Kidney glomerular epithelial cell (primary cell): ENCODE results near the gene LGALS12.
"Not testable (repeated sequence)": the region's sequence is repeated elsewhere in the genome, so short reads cannot be mapped to it uniquely, and the experiment has no call there.

Source experiments
- DNase-seq: peaks from one replicate; lab custom pipeline; 2025; lab: John Stamatoyannopoulos, UW

The LGALS12 gene

DNA sequence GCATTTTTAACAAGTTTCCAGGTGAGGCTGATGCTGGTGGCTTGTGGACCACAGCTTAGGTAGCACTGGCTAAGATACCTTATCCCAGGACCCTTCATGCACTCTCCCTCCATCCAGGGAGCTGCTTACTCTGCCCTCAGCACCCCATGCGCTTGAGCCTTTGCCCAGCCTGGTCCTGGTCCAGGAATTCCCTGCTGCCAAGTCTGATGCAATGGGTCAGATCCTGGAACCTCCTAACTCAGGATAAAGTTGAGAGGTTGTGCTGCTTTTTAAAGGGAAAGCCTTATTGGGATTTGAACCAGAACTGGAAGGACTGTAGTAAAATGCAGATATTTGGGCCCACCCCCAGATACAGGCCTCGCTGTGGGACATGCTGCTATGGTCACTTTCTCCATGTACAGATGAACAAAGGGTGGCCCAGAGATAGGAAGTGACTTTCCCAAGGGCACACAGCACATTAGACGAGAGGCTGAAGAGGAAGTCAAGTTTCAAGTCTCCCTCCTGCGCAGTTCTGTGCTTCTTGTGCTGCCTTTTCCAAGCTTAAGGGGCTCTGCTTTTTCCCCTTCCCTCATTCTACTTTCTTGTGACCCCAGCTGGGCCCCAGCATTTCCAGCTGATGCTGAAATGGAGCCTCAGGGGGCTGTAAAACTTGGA is 824 bp upstream of the LGALS12 start:
- no peak for DNase-seq

DNA sequence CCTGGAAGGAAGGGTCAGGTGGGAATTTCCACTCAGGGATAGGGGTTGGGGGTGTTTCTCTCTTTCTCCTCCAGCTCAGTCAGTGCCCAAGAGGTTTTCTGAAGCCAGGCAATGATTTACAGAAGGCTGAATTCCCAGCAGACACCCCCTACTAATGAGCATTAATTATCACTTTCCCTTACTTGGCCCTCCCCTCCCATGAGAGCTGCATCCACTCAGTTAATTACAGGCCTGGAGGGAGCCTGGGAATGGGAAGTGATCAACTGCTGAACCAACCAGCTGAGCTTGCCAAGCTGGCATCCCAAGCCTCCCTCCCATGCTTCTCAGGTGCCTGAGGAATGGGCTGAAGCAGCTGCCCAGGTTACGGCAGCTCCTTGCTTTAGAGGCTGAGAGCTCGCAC is 992 bp downstream of the LGALS12 start:
- no peak for DNase-seq

DNA sequence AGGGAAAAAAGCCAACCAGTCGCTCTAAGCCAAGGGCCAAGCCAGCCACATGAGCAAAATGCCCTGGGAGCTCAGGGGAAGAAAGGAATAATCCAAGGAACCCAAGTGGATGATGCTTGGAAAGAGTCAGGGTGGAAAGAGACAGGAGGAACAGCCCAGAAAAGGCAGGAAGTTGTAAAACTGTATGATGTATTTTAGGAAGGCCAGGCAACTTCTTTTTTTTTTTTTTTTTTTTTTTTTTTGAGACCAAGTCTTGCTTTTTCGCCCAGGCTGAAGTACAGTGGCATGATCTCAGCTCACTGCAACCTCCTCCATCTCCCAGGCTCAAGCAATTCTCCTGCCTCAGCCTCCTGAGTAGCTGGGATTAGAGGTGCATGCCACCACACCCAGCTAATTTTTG is 1.6 kb downstream of the LGALS12 start:
- DNase-seq = no peak

DNA sequence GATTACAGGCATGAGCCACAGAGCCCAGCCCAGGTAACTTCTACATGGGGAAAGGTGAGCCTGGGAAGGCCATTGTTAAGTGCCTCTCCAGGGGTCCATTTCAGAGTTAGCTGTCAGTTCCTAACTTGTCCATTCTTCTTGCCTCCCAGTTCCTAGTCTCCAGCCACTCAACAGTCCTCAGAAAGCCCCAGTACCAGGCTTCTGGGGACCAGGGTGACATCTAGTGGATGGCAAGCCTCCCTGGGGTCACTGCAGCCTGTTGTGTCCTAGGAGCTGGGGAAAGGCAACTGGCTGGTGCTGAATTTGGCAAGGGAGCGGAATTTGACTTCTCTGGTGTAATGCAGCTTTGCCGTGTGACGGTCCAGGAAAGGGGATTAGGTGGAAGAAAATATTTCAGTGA is 2.1 kb downstream of the LGALS12 start:
- no peak for DNase-seq

DNA sequence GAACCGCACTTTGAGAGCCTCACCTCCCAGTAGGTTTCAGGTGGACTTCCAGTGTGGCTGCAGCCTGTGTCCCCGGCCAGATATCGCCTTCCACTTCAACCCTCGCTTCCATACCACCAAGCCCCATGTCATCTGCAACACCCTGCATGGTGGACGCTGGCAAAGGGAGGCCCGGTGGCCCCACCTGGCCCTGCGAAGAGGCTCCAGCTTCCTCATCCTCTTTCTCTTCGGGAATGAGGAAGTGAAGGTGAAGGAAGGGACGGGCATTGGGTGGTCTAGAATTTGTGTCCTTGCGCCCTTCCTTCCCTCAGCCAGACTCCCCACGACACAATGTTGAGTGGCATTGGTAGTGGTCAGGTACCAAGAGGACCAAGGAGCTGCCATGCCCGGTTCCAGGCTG is 2.9 kb downstream of the LGALS12 start:
- no peak for DNase-seq

DNA sequence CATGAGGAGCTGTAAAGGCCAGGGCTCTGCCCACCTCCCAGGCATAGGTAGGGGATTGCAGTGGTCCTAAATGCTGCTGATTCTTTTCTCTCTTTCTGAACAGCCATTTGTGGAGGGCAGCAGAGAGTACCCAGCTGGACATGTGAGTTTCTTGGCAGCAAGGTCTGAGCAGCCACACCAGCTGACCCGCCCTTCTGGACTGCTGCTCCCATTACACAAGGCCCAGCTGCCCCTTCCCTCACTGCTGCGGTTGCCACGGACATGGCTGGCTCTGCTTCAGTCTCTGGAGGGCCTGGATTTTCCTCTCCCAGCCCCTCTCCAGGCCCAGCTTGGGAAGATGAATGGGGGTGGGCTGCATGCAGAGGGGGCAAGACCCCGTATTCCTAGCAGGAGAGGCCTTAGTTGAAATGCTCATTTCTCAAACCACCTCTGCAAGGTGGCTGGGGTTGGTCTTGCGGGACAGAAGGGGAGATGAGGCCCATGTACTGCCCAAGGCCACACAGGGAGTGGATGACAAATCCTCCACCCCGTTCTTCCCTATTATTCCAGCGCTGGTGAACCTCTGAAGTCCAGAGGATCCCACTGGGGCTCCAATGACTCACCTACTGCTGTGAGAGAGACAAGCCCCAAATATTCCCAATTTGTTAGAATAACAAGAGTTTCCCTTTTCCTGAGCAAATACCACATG is 4.6 kb downstream of the LGALS12 start:
- no peak for DNase-seq

DNA sequence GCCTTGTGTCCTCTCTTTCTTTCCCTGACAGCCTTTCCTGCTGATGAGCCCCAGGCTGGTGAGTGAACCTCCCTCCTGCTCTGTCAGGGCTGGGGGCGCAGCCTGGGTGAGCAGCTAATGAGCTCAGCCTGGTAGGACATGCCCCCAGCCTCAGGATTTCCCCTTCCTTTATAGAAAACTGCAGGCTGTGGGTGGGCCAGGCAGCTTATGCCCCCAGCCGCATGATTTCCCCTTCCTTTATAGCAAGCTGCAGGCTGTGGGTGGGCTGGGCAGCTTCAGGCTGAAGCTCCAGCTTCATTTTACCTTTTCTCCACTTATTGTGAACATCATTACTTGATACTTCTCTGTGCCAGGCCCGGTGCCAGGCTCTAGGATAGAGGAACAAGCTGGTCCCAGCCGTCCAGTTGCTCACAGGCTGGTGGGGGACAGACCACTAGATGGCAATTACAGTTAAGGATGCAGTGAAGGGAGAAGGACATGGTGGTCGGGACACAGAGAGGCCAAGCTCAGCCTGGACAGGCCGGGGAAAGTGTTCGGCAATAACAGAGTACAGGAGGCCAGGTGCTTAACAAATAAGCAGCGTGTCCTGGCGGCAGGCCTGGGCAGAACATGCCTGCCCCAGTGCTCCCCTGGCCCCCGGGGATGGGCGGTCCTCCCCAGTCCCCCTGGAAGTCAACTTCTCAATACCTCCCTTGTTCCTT is 5.3 kb downstream of the LGALS12 start:
- DNase-seq = no peak

DNA sequence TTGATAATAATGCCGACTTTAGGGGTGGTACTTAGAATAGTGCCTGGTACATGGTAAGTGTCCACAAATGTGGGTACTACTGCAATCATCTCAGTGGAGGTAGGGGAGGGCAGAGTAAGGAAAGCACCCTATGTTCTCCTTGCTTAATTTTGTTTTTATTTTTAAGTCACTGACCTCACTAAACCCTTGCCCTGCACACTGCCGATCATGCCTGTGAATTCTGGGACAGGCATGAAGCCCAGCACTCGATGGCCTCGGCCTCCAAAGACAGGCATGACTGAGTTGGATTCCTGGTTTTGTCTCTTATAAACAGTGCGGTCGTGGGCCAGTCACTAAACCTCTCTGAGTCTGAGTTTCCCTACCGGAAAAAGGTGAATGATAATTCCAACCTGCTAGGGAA is 6.9 kb downstream of the LGALS12 start:
- DNase-seq = no peak

DNA sequence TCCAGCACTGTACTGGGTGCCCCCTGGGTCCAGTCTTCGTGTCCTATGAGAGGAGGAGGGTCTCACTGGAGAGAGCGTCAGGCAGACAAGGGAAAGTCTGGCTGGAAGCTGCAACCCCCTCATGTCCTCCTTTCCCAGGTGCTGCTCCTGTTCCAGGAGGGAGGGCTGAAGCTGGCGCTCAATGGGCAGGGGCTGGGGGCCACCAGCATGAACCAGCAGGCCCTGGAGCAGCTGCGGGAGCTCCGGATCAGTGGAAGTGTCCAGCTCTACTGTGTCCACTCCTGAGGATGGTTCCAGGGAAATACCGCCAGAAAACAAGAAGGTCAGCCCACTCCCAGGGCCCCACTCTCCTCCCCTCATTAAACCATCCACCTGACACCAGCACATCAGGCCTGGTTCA is 10.2 kb downstream of the LGALS12 start:
- no peak for DNase-seq

DNA sequence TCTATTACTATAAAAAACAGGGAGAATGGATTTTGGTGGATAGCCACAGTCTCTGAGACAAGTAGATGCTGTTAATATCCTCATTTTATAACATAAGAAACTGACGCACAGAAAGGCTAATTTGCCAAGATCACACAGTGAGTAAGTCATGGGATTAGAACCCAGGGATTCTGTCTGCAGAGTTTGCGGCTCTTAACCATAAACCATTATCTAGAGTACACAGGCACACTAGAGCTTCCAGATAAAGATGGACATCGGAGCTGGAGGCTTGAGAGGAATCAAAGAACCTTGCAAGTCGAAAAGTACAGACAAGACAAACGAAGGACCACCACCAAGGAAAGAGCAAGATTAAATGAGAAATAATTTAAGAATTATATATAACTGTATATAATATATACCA is 11.3 kb downstream of the LGALS12 start:
- no peak for DNase-seq

DNA sequence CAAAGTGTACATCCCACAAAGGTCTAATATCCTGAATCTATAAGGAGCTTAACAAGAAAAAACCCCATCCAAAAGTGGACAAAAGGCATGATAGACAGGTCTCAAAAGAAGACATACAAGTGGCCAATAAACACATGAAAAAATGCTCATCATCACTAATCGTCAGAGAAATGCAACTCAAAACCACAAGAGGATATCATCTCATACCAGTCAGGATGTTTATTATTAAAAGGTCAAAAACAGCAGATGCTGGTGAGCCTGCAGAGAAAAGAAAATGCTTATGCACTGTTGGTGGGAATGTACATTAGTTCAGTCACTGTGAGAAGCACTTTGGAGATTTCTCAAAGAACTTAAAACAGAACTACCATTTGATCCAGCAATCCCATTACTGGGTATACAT is 12.7 kb downstream of the LGALS12 start:
- no peak for DNase-seq

DNA sequence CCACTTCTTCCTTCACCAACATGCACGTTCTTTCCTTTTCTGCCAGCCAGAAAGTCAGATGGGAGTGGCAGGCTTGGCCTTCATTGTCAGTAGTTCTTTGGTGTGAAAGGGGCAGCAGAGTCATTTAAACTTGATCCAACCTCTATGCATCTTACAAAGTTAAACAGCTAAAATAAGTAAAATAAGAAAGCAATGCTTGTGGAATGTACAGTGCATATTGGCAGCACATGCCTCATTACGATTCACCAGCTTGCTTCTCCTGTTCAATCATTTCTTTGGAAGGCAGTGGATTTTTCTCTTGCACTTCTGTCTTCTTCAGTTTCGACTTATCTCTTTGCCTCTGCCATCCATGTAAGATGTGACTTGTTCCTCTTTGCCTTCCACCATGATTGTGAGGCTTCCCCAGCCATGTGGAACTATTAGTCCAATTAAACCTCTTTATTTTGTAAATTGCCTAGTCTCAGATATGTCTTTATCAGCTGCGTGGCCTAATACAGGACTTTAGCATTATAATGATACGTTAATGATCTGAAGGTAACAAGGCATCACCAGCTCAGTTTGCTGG is 14.8 kb downstream of the LGALS12 start:
- DNase-seq = no peak

DNA sequence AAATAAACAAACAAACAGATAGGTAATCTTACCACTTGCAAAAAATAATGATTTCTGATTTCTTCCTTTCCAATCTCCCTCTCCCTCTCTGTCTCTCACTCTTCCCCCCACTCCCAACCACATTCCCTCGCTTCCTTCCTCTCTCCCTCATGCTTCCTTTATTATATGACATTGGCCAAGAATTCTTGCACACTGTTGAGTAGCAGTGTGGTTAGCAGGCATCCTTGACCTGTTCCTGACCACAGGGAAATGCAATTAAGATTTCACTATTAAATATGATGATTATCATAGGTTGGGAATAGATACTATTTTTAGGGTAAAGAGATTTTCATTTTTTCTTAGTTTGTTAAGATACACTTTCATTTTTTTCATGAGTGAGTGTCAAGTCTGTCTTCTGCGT is 16.0 kb downstream of the LGALS12 start:
- DNase-seq = no peak

DNA sequence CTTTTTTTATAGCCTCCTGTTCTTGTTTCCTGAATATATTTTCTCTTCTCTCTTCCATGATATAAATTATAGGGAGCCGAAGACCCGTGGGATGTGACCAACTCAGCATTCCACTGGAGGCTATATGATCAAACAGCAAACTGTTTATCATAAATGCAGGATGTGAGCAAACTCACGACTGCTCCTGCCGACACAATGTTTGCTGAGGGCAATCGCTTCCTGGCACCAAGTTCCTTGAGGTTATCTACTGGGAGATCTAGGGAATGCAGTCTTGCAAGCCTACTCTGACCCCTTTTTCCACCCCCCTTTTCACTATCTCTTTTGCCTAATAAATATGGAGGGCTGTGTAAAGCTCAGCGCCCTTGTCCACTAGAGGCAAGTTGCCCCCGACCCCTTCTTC is 17.3 kb downstream of the LGALS12 start:
- DNase-seq = no peak

DNA sequence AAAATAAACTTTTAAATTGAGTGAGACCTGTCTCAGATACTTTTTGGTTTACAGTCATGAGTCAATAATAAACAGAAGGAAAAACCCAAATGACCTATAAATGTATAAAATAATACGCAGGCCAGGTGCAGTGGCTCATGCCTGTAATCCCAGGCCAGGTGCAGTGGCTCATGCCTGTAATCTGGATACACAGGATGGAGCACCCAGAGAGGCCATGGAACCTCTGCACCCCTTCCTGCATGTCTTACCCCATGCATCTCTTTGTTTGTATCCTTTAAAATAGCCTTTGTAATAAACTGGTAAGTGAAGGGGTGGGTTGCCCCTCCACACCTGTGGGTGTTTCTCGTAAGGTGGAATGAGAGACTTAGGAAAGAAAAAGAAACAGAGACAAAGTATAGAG is 21.8 kb downstream of the LGALS12 start:
- no peak for DNase-seq

DNA sequence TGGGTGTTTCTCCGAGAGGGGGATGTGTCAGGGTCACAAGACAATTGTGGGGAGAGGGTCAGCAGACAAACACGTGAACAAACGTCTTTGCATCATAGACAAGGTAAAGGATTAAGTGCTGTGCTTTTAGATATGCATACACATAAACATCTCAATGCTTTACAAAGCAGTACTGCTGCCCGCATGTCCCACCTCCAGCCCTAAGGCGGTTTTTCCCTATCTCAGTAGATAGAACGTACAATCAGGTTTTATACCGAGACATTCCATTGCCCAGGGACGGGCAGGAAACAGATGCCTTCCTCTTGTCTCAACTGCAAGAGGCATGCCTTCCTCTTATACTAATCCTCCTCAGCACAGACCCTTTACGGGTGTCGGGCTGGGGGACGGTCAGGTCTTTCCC is 22.3 kb downstream of the LGALS12 start:
- DNase-seq = not testable (repeated sequence)

DNA sequence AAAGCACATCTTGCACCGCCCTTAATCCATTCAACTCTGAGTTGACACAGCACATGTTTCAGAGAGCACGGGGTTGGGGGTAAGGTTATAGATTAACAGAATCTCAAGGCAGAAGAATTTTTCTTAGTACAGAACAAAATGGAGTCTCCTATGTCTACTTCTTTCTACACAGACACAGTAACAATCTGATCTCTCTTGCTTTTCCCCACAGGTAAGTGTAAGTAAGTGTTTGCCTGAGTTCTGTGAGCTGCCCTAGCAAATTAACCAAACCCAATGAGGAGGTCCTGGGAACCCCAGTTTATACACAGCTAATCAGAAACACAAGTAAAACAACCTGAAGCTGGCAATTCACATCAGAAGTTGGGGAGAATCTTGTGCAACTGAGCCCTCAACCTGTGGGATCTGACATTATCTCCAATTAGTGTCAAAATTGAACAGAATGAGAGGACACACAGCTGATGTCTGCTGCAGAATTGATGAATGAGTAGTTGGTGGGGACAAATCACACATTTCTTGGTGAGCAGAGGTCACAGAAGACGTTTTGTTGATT is 22.9 kb downstream of the LGALS12 start:
- DNase-seq = not testable (repeated sequence)

DNA sequence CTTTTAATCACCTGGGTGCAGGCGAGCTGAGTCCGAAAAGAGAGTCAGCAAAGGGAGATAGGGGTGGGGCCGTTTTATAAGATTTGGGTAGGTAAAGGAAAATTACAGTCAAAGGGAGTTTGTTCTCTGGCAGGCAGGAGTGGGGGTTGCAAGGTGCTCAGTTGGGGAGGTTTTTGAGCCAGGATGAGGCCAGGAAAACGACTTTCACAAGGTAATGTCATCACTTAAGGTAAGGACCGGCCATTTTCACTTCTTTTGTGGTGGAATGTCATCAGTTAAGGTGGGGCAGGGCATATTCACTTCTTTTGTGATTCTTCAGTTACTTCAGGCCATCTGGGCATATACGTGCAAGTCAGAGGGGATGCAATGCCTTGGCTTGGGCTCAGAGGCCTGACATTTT is 23.5 kb downstream of the LGALS12 start:
- DNase-seq = not testable (repeated sequence)

DNA sequence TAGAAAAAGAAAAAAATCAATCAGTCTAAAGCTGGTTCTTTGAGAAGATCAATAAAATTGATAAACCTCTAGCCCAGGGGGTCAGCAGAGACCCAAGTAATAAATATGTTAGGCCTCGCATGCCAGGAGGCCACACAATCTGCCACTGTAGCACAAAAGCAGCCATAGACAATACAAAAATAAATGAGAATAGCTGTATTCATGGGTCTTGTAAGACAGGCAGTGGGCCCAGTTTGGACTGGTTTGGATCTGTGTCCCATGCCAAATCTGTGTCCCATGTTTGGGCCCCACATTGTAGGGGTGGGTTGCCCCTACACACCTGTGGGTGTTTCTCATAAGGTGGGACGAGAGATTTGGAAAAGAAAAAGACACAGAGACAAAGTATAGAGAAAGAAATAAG is 24.1 kb downstream of the LGALS12 start:
- no peak for DNase-seq

DNA sequence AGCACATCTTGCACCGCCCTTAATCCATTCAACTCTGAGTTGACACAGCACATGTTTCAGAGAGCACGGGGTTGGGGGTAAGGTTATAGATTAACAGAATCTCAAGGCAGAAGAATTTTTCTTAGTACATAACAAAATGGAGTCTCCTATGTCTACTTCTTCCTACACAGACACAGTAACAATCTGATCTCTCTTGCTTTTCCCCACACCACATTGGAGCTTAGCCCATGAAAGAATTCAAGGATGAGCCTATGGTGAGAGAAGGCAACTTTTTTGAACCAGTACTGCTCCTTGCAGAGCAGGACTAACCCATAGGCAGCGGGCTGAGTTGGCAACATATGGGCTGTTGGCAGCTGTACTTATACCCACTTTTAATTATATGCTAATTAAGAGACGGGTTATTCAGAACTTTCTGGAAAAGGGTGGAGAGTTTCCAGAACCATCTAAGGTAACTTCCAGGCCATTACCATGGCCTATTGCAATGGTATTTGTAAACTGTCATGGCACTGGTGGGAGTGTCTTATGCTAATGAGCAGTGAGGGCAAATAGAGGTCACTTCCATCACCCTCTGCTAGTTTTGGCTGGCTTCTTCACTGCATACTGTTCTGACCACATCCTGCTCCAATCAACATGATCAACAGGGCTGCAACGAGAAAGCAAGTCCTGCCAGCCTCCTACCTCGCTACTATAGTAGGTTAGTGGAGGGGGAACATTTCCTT is 25.3 kb downstream of the LGALS12 start:
- DNase-seq = peak; percentile 70

DNA sequence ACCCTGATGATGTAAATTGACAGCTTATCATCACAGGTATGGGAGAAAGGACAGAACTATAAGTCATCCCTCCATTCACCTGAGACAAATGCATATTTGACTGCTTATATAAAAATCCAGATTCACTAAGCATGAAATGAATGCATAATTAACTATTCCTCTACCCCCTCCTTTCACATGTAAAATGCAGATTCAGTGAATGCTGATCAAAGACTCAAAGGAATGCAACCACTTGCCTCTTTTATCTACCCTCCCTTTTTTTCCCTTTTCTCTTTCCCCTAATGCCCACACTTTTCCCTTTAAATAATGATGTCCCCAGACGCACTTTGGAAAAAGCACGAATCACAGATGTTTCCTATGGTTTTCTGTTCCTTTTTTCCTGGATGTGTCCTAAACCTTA is 26.2 kb downstream of the LGALS12 start:
- DNase-seq = no peak

DNA sequence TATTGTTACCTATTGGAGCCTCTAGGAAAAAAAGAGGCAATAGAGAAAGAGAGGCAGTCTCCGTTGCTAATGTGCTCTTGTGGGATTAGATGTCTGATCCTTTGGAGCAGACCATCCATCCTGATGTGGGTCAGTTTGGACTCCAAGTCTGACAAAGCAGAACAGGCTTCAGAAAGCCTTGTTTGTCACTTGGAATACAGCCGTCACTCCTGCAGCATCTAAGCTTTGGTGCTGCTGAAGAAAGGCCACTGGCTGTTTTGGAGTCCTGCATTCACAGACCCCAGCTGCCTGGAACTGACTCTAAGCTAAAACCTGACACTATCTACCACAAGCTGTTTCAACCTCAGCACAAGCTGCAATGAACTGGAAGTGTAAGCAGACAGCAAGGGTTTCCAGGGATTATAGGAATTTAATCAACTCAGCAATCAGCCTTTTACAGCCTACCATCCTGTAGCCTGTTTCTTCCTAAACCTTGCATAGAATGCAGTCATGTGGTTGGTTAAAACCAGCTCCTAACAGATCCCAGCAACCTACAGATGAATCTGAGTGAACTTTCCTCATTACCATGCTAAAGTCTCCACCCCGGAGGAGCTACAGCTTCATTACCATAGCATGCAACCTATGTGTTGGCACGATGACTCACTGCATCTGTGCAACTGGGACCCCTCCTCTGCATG is 27.1 kb downstream of the LGALS12 start:
- DNase-seq = no peak
